ENCODE results near the gene SIRPD.
"Not testable (repeated sequence)": the region's sequence is repeated elsewhere in the genome, so short reads cannot be mapped to it uniquely, and the experiment has no call there.

Gene SIRPD

GRCh38 chr20:1537731-1538058, 19.8 kb downstream of the SIRPD start:
- DNase-seq (ENCODE audit: low read depth) = no peak

DNA sequence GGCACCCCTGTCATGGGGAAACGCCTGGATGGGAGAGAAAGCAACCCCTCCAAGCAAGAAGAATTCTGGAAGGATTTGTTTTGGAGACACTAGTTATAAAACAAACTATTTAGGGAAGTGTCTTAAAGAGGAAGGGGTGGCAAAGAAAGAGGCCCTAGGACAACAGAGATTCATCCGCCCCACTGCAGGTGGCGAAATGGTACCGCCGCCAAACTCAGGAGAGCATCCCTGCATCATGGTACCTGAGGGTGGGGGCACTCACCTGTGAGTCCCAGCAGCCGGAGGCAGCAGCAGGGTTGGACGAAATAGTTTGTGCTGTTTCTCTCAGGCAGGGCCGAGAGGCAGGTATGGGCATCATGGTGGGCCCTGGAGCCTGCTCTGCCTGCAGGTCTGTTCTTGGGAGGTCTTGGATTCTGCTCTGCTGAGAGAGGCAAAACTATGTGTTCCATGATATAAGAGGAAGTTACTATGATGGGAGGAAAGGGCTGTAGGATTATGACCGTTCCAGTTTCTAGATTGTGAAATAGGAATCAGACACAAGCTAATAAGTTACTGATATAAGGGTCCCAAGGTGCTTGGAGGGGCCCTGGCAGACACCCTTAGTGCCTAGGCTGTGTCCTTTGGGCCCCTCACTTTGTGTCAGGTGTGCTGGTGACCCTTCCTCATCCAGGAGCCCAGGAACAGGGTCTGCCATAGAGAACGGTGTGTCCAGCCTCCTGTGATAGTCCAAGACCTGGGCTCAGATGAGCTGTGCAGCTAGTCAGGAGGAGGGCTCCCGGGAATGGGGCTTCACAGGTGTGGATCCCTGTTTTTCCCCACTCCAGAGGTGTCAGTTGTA, 20.4 kb downstream of the SIRPD start:
- no peak for DNase-seq (ENCODE audit: low read depth)

DNA sequence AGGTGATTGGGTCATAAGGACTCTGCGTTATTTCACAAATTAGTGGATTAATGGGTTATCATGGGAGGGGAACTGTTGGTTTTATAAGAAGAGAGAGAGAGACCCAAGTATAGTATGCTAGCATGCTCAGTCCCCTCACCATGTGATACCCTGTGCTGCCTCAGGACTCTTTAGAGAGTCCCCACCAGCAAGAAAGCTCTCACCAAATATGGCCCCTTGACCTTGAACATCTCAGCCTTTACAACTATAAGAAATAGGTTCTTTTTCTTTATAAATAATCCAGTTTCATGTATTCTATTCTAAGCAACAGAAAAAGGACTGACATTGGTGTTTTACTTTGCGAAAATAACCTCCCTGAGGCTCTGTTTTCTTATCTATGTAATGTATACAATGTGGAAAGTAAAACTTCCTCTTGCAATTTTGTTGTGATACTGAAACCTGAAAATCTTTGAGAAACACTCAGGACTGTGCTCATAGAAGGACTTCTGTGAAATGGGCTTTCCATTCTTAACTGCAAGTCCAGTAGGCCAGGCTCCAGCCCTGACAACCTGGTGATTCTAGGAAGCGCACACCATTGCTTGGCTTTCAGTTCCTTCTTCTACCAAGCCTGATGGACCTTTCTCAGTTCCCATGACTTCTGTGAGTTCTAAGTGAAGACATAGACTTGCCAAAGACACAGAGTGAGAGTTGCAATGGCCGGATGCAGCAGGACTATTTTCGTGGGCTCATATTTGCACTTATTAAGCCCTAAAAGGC, 21.9 kb downstream of the SIRPD start:
- DNase-seq (ENCODE audit: low read depth) = no peak

- DNase-seq (ENCODE audit: low read depth) = no peak
These were observed 23.0 kb downstream of the SIRPD start for GRCh38 chr20:1534526-1534925.

GRCh38 chr20:1533059-1533458, 24.4 kb downstream of the SIRPD start:
- DNase-seq (ENCODE audit: low read depth) = no peak

DNA sequence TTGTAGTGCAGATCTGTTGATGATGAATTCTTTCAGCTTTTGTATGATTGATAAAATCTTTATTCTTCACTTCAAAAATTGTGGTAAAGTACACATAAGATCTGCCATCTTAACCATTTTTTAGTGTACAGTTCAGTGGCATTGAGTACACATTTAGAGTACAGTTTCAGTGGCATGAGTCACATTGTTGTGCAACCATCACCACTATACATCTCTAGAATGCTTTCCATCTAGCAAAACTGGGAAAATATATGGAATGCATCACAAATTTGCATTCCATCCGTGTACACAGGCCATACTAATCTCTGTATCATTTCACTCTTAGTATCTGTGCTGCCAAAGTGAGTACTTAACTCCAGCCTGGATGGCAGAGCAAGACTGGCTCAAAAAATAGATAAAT, 28.7 kb downstream of the SIRPD start:
- no peak for DNase-seq (ENCODE audit: low read depth)

- no peak for DNase-seq (ENCODE audit: low read depth)
These were observed 29.6 kb downstream of the SIRPD start for GRCh38 chr20:1527923-1528322.

DNA sequence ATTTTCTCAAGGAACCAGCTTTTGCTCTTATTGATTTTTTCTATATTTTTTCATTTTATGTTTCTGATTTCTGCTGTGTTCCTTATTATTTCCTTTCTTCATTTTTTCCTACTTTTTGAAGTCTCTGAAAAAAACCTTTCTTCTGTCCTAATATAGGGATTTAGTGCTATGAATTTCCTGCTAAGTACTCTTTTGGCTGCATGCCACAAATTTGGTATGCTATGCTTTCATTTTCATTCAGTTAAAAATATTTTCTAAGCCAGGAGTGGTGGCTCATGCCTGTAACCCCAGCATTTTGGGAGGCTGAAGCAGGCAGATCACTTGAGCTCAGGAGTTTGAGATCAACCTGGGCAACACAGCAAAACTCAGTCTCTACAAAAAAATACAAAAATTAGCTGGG, 30.6 kb downstream of the SIRPD start:
- DNase-seq (ENCODE audit: low read depth) = no peak

GRCh38 chr20:1526310-1526709, 31.2 kb downstream of the SIRPD start:
- DNase-seq (ENCODE audit: low read depth) = no peak

- DNase-seq (ENCODE audit: low read depth) = no peak
These were observed 33.5 kb downstream of the SIRPD start for GRCh38 chr20:1524004-1524403.

GRCh38 chr20:1517010-1517409, 40.5 kb downstream of the SIRPD start:
- DNase-seq (ENCODE audit: low read depth) = no peak

GRCh38 chr20:1513801-1514200, 43.7 kb downstream of the SIRPD start:
- DNase-seq (ENCODE audit: low read depth) = no peak

GRCh38 chr20:1509237-1509636, 48.3 kb downstream of the SIRPD start:
- no peak for DNase-seq (ENCODE audit: low read depth)

- DNase-seq (ENCODE audit: low read depth) = no peak
These were observed 48.9 kb downstream of the SIRPD start for GRCh38 chr20:1508574-1508973.

DNA sequence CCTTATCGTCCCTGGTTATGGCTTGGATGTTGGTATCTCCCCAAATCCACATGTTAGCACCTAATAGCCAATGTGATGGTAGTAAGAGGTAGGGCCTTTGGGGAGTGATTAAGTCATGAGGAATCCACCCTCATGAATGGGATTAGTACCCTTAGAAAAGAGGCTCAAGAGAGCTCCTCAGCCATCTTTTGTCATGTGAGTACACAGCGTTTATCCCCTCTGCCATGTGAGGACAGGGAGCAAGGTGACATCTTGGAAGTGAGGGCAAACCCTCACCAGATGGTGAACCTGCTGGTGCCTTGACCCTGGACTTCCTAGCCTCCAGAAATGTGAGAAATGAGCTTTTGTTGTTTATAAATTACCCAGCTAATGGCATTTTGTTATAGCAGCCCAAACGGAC, 50.2 kb downstream of the SIRPD start:
- DNase-seq (ENCODE audit: low read depth) = no peak

DNA sequence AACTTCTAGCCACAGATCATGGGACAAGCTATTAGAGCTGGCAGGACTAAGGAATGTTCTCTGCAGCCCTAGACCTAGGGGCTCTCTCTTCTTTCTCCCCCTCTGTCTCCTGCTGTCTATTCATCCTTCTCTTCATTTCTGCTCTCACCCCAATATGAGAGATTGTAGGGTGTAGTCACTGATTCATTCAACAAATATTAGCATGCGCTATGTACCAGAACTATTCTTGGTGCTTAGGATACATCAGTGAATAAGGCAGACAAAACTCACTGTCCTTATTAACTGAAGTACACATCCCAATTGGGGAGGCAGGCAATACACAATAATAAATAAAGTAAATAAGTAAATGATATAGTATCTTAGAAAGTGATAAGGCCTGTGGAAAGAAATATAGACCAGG, 51.6 kb downstream of the SIRPD start:
- no peak for DNase-seq (ENCODE audit: low read depth)

DNA sequence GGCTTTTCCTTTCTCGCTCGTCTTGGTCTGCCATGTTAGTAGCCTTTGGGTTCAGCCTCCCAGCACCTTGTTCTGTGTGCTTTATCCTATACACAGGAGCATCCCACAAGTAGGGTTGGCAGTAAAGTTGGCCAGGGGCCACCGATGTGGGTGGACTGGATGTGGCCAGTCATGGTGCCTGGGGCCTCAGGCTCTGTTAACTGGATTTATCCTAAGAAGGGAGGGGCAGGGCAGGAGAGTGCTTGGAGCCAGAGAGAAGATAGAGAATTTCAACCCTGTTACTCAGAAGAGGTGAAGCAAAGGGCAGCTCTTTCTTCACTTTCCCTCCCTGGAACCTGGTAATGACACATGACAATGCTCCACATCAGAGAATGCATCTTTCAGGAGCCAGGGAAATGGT, 52.1 kb downstream of the SIRPD start:
- no peak for DNase-seq (ENCODE audit: low read depth)

DNA sequence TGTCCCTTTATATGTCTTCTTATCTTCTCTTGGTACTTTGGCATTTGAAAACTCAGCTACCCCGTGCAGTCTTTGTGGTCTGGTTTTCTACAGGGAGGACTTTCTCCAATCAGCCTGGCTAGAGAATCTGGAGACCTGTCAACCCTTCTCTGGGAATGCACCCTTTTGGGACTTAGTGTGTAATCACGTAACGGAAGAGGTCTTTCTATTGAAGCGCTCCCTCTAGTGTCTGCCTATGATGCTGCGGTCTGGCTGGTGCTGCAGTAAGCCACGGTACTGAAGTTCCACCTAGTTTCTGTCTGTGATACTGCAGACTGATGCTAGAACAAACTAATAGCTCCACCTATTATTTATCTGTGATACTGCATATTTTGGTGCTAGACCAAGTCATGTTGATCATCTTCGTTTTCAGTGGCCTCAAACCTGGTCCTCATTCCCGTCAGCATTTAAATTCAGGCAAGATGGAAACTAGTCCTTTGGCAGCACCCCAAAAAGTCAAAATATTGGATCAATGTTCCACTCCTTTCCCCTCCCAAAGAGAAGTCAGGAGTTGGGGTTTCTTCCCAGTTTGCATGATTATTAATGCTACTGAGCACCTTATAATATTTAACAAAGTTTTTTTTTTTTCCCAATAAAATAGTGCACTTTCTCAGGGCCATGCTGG, 53.8 kb downstream of the SIRPD start:
- DNase-seq (ENCODE audit: low read depth) = peak; percentile 50

DNA sequence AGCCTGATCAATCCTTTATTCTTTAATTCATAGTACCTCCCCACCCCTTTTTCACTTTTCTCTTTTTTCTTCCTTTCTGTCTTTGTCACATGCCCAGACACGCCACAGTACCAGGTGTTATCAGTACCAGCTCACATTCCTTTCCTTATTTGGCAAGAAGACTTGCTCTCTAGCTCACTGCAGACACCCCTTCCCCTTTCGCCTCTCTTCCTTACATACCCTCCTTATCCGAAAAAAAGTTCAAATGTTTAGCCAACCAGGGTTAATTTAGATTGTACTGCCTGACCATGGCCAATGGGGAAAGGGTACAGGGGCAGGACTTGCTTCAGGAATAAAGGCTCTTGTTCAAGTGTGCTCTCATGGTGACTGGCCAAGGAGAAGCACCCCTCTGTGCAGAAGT, 57.0 kb downstream of the SIRPD start:
- DNase-seq (ENCODE audit: low read depth) = no peak

DNA sequence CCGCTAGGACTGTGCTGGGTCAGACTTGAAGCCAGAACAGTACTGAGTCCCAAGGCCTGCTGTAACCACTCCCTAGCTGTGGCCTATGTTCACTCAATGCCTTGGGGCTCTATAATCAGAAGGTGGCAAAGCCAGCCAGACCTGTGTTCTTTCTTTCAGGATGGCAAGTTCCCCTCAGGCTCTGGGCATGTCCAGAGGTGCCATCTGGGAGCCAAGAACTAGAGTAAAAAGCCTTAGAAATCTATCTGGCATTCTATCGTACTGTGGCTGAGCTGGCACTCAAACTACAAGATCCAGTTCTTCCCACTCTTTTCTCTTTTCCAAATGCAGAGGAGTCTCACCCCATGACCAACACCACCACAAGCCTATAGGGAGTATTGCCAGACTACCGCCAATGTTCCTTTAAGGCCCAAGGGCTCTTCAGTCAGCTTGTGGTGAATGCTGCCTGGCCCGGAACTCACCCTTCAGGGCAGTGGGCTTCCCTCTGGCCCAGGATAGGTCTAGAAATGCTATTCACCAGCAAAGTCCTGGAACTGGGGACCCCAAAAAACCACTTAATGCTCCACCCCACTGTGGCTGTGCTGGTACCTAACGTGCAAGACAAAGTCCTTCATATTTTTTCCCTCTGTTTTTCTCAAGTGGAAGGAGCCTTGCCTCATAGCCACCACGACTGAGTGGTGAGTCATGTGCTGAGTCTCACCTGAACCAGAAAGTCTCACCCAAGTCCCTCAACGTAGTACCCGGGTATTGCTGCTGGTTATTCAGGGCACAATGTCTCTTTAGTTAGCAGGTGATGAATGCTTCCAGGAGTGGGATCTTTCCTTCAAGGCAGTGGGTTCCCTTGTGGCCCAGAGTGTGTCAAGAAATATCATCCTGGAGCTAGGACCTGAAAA, 57.7 kb downstream of the SIRPD start:
- DNase-seq (ENCODE audit: low read depth) = no peak

- not testable (repeated sequence) for DNase-seq (ENCODE audit: low read depth)
These were observed 60.1 kb downstream of the SIRPD start for GRCh38 chr20:1497371-1497770.

GRCh38 chr20:1496930-1497329, 60.6 kb downstream of the SIRPD start:
- DNase-seq (ENCODE audit: low read depth) = no peak

Measured in activated gamma-delta T cell treated with anti-CD3 and anti-CD28 coated beads, Interleukin-2, amount 50 U/mL, for 16 hours (primary cell).